ENCODE data around the gene M6PR. TPM values are rescaled to one million over a fixed set of nuclear protein-coding genes. Genes with fewer than 3 reads are reported as not detected.

Gene M6PR
- total RNA-seq (100 to 1,000 TPM in 4 of 7 donors, 10 to 100 TPM in 3; 58.2 to 133 (median 101) TPM), polyA plus RNA-seq (100 to 1,000 TPM in 1 of 2 donors, 10 to 100 TPM in 1; 44.9 to 150 TPM)
- long read RNA-seq, donor 1, transcript M6PR-201 (7 exons, 2,756 nt), result major isoform, 344 of 398 reads
- long read RNA-seq, donor 1, partial matches to known transcripts, result 35 of 398 reads
- long read RNA-seq, donor 1, other reads (novel, unspliced or antisense), result 19 of 398 reads
- long read RNA-seq, donor 2, transcript M6PR-201 (7 exons, 2,756 nt), result major isoform, 29 of 42 reads
- long read RNA-seq, donor 2, partial matches to known transcripts, result 12 of 42 reads
- long read RNA-seq, donor 2, other reads (novel, unspliced or antisense), result 0 of 42 reads
- long read RNA-seq, donor 3, transcript M6PR-201 (7 exons, 2,756 nt), result major isoform, 117 of 167 reads
- long read RNA-seq, donor 3, partial matches to known transcripts, result 25 of 167 reads
- long read RNA-seq, donor 3, other reads (novel, unspliced or antisense), result 24 of 167 reads

DNA sequence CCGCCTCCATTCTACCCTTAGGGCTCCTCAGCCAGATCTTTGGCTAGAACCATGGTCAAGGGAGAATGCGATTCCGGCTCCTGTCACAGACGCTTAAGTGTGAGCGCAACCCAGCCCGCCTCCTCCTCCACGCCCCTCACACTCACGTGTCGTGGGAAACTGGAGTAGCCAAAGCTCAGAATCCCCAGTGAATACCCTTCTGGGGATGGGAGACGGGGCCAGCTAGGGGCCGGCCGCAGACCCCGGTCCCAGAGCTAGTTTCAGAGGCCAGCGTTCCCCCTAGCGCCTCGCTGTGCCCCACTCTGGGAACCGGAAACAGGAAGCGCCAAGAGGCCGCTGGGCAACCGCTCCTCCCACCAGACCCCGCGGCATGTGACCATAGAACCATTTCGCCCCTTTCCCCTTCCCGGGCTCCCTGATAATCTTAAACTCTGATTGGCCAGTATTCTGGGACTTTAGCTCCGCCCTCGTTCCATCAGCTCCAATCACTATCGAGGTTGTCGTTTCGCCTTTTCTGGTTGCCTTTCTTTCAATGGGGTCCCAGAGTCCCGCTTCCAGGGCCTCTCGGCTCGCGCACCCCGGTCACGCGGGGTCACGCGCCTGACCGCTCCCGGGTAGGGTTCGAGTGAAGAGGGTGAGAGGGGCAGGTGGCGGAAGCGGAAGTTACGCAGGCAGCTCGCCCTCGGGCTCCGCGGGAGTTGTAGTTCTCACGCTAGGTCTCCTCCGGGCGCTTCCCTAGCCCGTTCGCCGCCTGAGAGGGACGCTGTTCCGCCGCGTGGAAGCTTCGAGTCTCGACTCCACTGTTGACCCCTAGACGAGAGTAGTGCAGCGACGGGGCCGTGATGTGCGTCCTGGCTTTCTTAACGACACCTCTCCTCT, at the start of gene M6PR:
Gene M6PR, minus strand, starts transcription at position 304 of the 879 bp plus-strand sequence. CDS start 3,241 bp downstream, outside the sequence.
- no peaks in the 10 kb centered on the region for H3K27me3 ChIP-seq
- TF ChIP-seq, protein P1, sequence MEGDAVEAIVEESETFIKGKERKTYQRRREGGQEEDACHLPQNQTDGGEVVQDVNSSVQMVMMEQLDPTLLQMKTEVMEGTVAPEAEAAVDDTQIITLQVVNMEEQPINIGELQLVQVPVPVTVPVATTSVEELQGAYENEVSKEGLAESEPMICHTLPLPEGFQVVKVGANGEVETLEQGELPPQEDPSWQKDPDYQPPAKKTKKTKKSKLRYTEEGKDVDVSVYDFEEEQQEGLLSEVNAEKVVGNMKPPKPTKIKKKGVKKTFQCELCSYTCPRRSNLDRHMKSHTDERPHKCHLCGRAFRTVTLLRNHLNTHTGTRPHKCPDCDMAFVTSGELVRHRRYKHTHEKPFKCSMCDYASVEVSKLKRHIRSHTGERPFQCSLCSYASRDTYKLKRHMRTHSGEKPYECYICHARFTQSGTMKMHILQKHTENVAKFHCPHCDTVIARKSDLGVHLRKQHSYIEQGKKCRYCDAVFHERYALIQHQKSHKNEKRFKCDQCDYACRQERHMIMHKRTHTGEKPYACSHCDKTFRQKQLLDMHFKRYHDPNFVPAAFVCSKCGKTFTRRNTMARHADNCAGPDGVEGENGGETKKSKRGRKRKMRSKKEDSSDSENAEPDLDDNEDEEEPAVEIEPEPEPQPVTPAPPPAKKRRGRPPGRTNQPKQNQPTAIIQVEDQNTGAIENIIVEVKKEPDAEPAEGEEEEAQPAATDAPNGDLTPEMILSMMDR (IDR thresholded peaks at IDR 0.05), result peak; percentile 31 to 49 (median 36)
- TF ChIP-seq EP300 (IDR thresholded peaks at IDR 0.05) (no peak), POLR2A (IDR thresholded peaks at IDR 0.05) (peak; percentile 71)
- H3K36me3 ChIP-seq, result no peaks in the 10 kb centered on the region
- H3K9me3 ChIP-seq, result no peaks in the 10 kb centered on the region
- peak within 1 kb of the TSS; percentile 91 for H3K4me3 ChIP-seq
- peak within 1 kb of the TSS; percentile 96 to 99 for H3K27ac ChIP-seq
- DNase-seq, result peak; percentile 91 to 94 (median 92)
- 0% methylated on average over 64 to 66 of the region's 66 CpGs for WGBS, 3 donors
- peaks cover 3% of the 10 kb centered on the region for H3K4me1 ChIP-seq (ENCODE audit: insufficient read depth)
- intact Hi-C loops (cut with DNase I), result loop anchor here in 2 of 4 donors (10.0 kb wide), 1 partner anchor 85 kb away; no protein-coding TSS in a partner anchor

DNA sequence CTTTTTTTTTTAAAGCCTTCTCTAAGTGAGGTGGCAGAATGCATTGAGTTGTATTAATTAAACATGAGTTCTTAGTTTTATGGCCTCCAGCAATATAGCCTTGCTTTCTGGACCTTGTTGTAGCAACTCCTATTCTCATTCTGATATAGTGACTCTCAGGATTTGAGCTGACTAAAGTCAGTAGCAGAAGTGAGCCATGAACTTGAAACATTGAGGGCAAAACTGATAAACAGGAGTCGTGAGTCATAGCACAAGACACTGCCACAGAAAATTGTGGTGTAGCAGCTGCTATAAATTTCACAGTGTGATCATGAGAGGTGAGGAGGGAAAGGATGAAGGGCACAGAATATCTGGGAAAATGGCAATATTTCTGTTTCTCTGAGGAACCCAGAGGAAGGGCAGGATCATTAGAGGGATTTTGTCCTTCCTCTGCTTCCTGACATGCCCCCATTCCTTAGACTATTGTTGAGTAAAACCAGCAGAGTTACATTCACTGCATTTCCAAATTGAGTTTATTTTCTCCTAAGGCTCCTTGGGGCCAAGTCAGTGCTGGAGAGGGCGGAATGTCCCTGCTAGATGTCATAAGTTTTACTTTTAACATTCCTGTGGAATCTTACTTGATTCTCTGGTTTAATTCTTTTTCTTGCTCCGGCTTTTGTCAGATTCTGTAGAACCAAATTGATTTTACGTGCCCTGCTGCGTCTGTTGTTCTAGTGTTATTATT, 47.4 kb upstream of the M6PR start:
- DNase-seq, result no peak
- no peaks in the 10 kb centered on the region for H3K36me3 ChIP-seq
- TF ChIP-seq EP300 (IDR thresholded peaks at IDR 0.05) (no peak), POLR2A (IDR thresholded peaks at IDR 0.05) (no peak)
- TF ChIP-seq, protein P1 (IDR thresholded peaks at IDR 0.05), result no peak
- H3K27me3 ChIP-seq, result no peaks in the 10 kb centered on the region
- no peak overlapping the region for H3K4me3 ChIP-seq
- no peaks in the 10 kb centered on the region for H3K4me1 ChIP-seq (ENCODE audit: insufficient read depth)
- intact Hi-C loops (cut with DNase I), result no loop called here
- H3K27ac ChIP-seq, result peak overlapping the region in 1 of 2 donors; percentile 13
- WGBS, 3 donors, result 71 to 73% (median 72%) methylated on average over 5 of the region's 5 CpGs
- no peaks in the 10 kb centered on the region for H3K9me3 ChIP-seq

DNA sequence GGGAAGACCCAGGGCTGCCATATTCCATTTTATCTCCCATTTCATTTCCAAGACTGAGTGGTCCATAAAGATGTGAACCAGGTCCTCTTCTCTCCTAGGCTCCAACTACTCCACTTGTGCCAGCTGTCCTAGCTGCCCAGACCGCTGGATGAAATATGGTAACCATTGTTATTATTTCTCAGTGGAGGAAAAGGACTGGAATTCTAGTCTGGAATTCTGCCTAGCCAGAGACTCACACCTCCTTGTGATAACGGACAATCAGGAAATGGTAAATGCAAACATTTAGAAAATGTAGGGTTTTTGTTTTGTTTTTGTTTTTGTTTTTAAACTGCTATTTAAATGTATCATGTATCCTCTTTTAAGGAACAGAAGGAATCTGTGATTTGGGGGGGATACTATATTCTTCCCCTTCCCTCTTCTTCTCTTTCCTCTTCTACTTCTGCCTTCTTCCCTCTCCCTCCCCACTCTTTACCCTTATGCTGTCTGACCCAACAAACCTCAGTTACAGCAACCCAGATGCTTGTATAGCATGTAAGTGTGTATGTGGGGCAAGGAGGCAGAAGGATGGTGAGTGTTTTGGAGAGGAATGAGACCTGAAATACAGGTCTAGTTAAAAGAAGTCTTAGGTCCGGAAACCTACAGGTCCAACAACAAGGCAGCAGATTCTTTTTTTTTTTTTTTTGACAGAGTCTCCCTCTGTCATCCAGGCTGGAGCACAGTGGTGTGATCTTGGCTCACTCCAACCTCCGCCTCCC, 45.8 kb upstream of the M6PR start:
- Histone ChIP-seq H3K9me3 (no peaks in the 10 kb centered on the region), H3K4me3 (no peak overlapping the region), H3K27ac (no peak overlapping the region), H3K4me1 (ENCODE audit: insufficient read depth) (no peaks in the 10 kb centered on the region), H3K36me3 (no peaks in the 10 kb centered on the region), H3K27me3 (no peaks in the 10 kb centered on the region)
- DNase-seq, result no peak
- intact Hi-C loops (cut with DNase I), result no loop called here
- TF ChIP-seq, protein P1 (IDR thresholded peaks at IDR 0.05), result no peak
- TF ChIP-seq EP300 (IDR thresholded peaks at IDR 0.05) (no peak), POLR2A (IDR thresholded peaks at IDR 0.05) (no peak)
- 59 to 68% (median 64%) methylated on average over 4 of the region's 4 CpGs for WGBS, 3 donors

Data from ovary (tissue), 10 donors.